Kidney capillary endothelial cell (primary cell): ENCODE data around the gene SYT1.
A peak's percentile ranks its signal among the peaks of the same experiment; 100 is the strongest.

Source experiments
- DNase-seq: peaks from one replicate; pipeline ENCODE4 v3.0.0-alpha.2; 2018; ENCODE audit warnings: low spot score

SYT1 gene

DNA sequence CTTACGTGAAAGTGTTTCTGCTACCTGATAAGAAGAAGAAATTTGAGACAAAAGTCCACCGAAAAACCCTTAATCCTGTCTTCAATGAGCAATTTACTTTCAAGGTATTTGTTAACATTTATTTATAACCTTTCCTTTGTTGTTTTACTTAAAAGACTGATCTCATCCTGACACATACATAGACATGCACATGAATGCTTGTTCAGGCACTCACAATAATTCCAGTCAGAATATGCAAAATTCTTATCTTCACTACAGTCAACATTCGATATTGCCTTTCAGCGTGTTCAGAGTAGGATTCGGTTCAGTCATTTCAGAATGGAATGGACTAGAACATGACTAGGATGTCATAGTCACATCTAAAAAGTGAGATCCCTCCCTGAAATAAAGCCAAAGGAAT, 431.6 kb downstream of the SYT1 start:
- no peak for DNase-seq

DNA sequence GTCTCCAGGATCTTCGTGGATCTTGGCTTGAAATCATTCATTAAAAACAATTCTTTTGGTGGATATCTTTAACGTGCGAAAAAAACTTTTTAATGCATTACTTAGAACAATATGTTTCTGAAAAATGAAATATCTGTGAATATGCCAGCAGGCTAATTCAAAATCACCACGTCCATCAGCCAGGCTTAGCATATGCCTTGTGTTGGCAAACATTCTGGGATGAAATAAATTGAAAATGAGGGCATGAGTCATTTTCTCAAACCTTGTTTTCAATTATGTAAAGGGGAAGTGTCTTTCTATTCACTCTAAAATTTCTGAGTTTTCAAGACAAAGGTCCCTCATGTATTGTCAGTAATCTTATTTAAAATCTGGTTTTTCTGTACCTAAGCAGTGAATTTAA, 432.3 kb downstream of the SYT1 start:
- no peak for DNase-seq

DNA sequence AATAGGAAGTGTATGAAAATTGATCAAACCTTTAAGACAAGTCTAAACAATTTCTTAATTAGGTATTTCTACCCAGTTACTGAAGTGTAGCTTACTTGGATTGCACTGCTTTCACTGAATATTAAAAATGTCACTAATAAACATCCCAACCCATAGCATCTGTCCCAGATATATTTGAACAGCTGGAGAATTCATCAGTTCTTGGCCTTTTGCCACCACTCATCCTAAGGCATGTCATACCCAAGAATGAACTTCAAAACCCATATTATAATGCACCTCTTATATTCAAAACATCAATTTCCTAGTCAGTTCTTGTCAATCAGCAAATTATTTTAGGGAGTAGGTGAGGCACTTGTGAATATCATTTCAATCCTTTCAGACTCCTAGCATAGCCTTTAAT, 433.9 kb downstream of the SYT1 start:
- no peak for DNase-seq

DNA sequence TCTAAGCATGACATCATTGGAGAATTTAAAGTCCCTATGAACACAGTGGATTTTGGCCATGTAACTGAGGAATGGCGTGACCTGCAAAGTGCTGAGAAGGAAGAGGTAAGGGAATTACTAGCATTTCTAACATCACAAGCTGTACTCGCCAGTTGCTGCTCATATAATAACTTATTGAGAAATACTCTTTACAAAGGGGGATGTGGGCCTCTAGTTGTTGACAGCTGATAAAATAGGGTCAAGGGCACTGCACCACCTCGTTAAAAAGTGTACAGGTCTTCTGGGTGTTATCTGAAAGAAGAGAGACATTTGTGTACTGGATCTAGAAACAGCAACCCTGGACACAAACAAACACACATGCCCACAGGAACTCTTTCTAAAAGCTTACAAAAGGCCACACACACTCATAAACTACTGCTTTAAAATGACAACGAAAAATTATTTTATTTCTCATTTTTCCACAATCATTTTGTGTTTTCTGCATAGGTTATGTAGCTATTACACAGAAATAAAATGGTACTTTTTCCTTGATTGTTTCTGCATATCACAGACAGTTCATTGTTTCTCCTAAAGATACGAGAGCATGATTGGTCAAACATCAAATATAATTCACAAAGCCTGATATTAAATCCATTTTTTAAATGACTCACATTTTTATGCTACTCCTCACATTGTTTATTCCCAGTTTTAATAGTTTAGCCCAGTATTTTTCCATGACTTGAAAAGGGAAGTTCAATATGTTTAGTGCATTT, 435.0 kb downstream of the SYT1 start:
- DNase-seq: no peak

DNA sequence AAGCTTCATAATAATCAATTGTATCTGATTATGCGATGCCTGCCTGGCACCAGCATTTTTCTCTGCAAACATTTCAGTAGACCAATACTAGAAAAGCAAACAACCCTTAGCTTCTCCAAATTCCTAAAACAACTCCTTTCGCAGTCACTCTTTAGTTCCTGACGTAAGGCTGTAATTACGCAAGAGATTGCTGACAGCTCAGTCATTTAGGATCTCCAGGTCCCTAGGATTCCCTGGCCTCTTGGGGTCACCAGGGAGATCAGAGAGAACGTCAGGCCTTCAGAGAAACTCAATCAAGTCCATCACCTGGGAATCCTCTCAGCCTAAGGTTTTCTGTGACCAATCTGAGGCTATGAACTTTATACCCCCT, 435.6 kb downstream of the SYT1 start:
- no peak for DNase-seq

DNA sequence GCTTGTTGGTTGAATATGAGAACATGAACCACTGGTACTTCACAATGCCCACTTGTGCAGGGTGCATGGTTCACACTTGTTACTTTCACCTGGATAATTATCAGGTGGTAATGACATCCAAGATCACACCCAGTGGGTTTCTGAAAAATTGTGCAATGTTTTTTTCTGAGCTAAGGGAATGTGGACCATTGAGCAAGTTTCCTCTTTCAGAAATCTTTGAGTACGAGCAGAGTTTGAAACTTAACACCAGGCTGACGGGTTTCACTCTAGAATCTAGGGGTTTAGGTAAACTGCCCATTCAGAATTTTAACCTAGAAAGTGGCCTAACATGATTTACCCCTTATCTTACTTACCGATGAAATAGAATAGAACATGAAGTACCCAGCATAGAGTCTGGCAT, 436.6 kb downstream of the SYT1 start:
- no peak for DNase-seq

DNA sequence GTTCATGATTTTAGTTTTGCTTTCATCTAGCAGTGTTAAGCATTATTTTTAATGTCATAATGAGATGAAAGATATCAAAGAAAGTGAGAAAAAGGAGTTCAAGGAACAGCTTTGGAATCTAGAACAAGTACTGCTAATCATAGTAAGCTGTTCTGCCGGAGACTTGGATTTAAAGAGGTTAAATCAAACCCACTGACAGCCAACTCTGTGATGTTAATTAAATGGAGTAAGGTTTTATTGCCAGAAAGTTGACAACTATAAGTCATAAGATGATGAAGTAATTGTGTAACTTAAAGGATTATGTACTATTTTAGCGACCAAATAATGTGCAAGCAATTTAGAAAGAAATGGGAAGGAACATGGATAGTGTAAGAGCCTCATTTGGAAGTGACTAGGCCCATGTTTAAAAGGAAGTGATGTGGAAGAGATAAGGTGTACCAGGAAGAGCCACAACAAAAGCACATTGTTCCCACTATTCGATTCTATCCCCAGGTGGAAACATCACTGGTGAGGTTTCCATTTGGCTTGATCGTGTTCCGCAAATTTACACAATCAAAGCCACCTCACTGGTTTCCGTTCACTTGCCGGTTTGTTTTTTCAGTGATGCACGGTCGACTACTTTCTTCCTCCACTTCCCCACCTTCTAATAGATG, 437.7 kb downstream of the SYT1 start:
- DNase-seq: peak; percentile 3

DNA sequence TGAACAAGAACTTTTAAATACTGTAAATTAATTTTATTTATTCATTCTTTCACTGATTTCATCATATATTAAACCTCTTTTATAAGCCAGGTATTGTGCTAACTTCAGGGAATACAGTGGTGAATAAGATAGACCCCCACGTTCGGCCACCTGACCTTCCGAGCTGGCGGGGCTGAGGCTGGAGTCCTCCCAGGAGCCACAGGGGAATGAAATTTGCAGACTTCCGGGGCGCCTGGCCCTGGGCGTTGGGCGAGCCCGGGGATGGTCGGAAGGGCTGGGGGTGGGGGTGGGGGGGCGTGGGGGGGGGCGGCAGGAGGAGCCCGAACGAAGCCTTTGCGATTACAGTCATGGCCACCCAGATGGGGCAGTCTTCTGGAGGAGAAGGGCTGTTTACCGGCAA, 442.8 kb downstream of the SYT1 start:
- DNase-seq: no peak

DNA sequence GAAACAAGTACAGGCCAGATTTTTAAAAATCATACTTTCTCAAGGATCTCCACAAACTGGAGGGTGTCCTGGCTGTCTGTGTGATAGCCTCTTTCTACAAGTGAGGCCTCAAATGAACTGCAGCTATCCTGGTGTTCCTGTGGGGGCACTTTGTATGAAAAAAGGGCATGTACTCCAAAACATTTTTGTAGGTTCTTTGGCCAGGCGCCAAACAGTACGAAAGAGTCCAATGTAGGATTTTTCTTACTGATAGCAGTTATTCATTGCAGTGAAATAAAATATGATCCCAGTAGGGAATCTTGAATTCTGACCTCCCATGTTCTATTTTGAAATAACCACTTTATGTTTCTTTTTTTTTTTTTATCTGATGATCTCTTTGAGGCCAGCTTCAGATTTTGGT, 444.5 kb downstream of the SYT1 start:
- DNase-seq: no peak

DNA sequence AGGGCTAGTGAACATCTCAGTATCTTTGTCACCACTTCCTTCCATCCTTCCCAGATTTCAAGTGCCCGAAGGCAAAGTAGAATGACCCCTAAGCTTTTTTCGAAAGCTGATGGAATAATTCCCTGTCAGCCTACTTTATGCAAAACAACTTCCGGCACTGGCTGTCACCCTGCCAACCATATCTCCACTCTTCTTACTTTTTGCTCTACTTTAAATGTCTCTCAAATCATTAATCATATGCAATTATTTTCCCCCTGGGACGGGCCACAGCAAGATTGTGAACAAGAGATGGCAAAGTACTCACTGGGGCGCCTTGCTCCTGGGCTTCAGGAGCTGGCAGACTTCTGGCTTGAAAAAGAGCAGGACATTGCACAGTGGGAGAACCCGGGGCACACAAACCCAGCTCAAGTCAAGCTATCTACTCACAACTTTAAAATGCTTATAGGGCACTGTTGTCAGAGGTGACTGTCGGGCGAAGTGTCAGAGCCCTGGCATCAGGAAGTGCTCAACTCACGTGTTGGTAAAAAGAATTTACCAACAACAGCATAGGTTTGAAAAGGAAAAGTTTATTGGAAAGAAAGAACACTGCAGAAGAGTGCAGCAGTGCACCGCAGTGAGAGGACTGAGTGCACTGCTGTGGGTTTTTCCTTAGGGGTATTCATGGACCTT, 452.7 kb downstream of the SYT1 start:
- no peak for DNase-seq

DNA sequence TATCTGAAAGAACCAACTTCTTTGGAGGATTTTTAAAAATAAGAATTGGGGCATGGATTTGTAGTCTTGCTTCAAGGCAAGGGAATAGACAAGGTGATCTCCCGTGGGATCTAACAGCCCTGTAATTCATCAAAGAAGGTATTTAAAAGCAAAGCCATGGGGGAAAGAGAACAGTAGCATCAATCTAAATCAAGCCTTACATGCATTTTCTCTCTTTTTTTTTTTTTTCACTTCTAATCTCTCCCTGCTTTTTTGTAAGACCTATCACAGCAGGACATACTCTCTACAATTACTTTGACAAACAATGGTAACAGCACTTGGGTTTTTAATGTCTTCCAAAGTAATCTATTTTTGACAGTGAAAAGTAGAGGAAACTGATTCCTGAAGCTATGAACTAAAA, 458.3 kb downstream of the SYT1 start:
- DNase-seq: no peak

DNA sequence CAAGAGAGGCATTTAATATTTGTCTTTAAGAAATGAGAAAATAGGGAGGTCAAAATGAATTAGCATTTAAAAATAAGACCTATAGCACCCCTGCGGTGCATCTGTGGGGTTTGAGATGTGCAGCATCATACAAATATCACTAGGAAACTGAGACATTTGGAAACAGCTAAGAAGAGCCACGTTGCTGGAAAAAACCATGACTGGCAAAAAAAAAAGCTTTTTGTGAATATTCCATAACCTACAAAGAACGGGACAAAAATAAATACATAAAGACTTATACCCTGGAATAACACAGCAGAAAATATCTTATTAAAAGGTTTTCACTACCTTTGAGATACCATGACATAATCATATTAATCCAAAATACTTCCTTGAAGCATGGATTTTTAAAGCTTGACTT, 460.0 kb downstream of the SYT1 start:
- DNase-seq: no peak

DNA sequence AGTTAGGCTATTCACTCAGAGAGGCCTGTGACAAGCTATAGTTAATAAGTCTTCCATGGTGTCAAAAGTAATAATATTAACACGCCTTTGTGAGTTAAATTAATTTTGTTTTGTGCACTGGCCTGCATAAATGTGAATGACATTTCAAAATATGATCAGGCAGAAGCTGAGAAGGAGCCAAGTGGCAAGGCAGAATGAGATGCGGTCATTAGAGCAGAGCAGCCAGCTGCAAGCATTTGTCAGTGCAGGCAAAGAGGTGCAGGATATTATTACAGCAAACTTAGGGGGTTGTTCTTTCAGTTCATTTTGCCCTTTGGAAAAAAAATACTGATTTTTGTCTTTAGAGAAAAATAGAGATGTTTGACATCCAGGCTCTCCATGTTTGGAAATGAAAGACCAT, 461.6 kb downstream of the SYT1 start:
- DNase-seq: no peak

DNA sequence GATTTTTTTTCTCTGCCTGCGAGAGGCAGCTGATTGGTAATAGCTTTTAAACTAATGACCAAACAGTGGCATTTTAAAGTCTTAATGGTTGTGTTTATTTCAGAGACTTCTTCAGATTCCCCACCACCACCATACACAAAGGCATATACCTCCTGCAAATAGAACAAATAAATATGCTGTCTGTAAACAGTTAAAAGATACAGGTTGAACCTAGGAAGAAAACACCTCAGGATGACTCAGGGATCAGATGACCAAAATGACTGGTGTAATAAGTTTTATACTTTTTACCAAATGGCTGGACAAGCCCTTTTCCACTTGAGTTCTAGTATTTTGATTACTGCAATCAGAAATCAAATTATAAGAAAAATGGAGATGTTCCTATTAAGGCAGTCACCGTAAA, 462.1 kb downstream of the SYT1 start:
- DNase-seq: no peak

DNA sequence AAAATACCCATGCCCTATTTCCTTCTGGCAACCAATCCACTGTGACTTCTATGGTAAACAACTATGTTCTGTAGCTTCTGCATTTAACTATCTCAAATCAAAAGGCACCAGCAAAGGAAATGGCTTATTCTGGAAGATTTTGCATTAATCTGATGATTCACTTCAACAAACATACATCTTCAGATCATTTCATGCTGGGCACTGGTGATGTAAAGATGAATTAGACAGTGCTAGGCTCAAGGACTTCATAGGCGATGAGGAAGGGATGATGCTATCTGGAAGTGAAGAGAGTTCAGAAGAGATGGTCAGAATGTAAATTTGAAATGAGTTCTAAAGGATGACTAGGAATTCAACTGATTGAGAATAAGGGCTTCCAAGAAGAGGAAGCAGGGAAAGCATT, 462.9 kb downstream of the SYT1 start:
- DNase-seq: no peak

DNA sequence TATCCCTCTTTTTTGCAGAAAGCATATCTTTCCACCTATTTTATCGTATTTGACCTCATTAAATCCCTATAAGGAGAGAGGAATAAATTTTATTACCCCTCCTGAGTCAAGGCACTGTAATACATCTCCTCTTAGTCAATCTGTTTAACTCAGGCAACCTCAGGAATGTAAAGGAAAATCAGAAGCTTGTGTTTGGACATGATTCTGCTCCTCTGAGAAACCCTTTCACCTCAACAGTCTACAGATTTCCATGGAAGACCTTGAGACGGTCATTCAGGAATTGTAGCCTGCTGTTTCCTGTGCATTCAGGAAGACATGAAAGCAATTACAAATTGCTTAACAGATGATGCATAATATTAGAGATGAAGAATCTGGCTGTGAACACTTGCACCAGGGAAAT, 465.4 kb downstream of the SYT1 start:
- peak; percentile 11 for DNase-seq

DNA sequence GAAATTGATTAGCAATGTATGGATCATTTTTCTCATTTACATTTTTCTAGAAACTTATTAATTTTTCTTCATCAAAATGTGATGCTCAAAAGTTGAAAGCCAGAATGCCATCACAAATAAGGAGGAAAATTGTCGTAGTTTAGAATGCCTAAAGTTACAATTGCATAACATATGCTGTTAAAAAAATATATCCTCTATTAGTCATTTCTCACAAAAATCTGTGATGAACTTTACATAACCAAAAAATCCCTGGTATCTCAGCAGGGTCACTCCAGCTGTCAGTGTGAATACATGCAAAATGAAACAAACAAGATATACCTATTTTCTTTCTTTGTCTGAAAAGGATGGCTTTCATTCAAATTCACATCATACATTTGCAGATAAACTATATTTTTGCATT, 467.3 kb downstream of the SYT1 start:
- no peak for DNase-seq

DNA sequence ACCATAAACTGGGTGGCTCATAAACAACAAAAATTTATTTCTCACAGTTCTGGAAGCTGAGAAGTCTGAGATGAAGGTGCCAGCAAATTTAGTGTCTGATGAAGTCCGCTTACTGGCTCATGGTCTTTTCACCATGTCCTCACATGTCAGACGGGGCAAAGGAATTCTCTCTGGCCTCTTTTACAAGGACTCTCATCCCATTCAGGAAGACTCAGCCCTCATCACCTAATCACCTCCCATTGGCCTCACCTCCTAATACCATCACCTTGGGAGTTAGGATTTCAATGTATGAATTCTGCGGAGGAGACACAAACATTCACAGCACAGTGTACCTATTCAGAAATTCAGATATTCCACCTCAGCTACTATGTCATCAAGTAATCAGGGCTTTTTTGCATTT, 468.6 kb downstream of the SYT1 start:
- DNase-seq: no peak

DNA sequence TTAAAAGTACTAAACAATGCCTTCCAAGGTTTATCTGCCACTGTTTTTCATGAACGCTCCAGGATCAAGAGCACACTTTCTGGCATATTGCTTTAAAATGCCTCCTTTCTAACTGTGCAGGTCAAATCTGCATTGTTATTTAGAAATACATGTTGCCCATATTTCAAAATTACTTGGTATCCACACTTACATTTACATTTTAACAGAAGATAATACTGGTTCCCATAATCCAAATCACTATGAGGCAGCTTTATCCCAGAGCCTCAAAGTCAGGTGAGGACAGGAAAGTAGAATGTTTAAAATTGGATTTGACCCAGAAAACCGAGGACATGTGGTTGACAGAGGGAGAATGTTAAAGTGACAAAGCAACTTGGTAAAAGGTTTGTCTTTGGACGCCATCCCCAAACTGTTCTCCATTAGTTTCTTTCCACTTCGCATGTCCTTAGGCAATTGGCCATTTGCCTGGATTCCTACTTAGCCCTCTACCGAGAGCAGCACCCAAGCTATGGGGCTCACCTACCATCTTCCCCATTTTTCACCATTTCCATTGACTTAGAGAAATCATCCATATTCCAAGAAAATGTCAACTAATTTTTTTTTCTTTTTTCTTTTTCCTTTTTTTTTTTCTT, 473.2 kb downstream of the SYT1 start:
- no peak for DNase-seq

DNA sequence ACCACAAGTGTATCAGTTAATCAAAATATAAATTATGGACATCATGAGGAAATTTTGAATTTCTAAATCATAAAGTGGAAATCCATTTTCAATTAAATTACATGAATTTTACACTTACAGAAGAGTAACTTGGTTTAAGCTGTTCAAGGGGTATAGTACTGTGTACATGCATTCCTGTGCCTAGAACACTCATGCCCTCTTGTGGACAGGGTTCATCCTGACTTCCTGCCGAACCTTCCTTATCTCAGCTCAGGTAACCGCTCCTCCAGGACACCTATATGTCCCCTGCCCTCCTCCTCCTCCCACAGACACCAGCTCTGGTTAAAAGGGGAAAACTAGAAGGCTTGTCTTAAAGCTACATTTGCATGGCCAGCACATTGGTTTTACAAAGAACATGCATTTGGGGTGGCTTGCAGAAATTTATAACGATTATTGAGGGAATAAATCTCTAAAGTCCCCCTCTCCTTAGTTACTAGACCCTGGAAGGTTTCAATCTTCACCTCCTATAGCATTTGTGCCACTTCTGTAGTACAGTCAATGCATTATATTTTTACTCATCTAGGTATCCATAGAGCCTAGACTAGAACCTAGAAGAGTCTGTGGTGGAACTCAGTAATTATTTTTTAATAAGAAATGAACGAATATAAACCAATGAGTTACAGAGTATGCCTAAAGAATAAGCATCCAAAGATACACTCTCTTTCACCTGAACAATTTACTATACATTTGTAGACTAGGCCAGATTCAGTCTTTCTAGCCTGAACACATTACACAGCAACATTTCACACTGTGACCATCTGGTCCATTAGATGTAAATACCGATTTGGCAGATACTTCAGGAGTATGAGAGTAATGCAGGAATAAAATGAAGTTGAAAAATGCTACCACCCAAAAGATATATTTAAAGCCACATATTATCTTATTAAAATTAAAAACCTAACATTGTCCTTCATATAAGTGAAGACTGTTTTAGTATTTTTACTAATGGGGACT, 480.6 kb downstream of the SYT1 start:
- DNase-seq: peak; percentile 29

DNA sequence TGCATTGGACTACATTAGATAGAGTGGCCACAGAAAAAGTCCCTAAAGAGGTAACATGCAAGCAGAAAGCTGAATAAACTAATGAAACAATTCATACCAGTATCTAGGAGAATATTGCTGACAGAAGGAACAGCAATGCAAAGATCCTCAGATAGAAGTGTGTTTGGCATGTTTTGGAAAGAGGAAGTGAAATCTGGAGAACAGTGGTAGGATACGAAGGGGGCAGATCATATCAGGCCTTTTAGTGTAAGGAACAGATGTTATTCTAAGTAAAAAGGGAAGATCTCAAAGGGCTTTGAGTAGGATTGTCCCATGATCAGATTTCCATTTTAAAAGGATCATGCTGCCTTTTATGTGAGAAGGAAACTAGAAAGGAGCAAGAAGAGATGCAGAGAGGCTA, 483.3 kb downstream of the SYT1 start:
- no peak for DNase-seq

DNA sequence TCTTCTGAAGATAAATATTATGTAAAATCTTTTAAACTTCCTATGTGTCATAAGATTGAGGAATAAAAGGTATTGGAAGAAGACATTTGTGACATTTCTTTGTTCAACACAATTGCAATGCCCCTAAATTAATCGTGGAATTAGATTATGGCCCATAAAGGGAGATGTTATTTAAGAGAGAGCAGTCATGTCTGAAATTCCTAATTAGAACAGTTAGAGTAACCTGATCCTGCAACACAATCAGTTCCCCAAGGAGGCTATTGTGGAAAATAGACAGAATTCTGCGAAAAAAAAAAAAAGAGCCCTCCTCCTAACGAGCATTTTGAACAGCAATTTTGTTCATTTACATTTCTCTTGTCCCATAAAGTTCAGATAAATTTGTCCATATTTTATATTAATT, 486.7 kb downstream of the SYT1 start:
- no peak for DNase-seq
